ENCODE measurements around the gene GRAMD2A.

The GRAMD2A gene

GRCh38 chr15:72167445-72167844, 30.1 kb downstream of the GRAMD2A start:
- no peak for DNase-seq (ENCODE audit: low read depth)

- DNase-seq (ENCODE audit: low read depth): no peak
Observed at GRCh38 chr15:72166716-72167417, 30.7 kb downstream of the GRAMD2A start.

DNA sequence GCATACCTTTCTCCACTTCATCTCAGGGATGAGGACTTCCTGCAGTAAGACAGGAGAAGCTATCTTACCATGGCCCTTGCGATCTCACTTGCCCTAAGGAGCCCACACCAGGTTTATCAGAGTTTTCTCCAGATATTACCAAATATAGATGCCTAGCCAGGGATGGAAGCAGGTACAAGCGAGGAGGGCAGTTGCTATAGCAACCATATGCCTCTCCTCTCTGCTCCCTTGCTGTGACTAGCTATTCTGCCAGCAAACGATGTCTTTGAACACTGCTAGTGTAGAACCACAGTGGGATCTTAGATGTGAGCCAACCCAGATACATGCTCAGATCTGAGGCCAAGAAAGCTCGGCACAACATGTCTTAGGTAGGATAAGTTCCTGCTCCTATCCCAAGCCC, 33.9 kb downstream of the GRAMD2A start:
- DNase-seq (ENCODE audit: low read depth): no peak

- no peak for DNase-seq (ENCODE audit: low read depth)
Observed at GRCh38 chr15:72162569-72162968, 35.0 kb downstream of the GRAMD2A start.

GRCh38 chr15:72161361-72162132, 36.0 kb downstream of the GRAMD2A start:
- no peak for DNase-seq (ENCODE audit: low read depth)

DNA sequence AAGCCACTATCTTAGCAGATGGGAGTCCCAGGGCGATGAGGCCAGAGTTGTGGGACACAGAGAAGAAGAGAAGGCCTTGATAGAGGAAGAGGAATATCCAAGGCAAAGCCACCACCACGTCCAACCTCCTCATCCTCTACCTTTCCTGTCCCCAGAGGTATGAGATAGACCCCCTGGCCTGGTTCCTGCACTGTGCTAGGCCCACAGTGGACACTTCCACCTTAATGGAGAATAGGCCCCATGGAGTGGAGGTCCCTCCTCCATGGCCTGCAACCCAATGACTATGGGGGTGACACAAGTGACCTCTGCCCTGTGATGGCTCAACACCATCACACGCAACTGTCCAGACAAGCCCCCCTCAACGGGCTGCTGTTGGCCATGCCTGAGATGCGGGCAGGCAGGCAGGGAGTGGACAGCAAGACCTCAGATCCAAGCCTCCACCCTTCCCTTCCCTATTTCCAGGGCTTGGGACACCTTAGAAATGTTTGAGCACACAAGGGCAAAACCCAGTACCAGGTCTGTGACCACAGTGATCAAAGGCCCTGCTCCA, 36.8 kb downstream of the GRAMD2A start:
- DNase-seq (ENCODE audit: low read depth): no peak

DNA sequence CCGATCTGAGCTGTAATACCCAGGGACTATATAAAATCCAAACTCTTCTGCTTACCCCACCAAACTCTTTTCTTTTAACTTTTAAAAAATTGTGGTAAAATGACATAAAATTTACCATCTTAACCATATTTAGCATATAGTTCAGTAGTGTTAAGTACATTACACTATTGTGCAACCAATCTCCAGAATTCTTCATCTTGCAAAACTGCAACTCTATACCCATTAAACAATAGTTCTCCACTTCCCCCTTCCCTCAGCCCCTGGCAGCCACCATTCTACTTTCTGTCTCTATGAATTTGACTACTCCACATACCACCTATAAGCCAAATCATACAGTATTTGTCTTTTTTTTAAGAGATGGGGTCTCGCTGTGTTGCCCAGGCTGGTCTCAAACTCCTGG, 40.7 kb downstream of the GRAMD2A start:
- no peak for DNase-seq (ENCODE audit: low read depth)

DNA sequence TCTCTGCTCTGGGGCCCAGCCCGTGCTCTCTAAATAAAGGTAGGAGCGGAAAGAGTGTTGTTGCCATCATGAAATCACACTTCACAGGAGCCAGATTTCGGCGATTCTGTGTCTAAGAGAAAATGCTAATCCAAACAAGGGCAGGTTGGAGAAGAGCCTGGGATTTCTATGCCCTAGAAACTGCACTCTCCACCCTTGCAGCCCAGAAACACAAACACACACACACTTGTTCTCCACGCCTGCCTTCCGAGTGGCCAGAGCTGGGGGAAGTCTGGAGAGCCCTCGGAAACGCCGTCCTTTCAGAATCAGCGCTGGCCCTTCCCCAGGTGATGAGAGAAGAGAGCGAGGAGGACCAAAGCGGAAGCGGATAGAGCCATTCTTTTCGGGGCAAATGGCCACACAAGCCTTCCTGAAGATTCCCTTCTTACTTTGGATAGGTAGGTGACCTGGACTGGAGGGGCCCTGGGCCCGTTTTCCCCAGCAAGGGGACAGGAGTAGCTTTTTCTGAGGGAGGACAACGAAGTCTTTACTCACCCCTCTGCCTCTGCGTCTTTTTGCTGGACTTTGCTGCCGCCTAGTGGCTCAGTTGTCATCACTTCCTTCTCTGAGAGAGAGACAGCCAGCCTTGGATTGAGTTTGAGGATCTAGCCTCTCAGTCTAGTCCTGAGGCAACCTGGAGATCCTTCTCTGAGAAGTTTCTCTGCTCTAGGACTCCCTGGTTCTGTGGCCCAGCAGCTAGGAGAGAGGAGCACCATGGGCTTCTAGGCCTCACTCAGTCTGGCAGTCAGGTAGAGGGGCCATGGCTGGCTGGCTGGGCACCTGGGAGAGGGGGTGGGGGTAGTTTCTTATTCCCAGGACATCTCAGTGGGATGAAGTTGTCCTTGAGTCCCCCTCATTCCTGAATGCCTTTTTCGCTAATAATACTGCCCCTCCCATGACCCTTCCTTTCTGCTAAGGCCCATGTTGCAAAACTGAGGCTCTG, 41.7 kb downstream of the GRAMD2A start:
- peak; percentile 75 for DNase-seq (ENCODE audit: low read depth)

GRCh38 chr15:72155003-72155621, 42.5 kb downstream of the GRAMD2A start:
- DNase-seq (ENCODE audit: low read depth): no peak

GRCh38 chr15:72154316-72154715, 43.3 kb downstream of the GRAMD2A start:
- DNase-seq (ENCODE audit: low read depth): no peak

- DNase-seq (ENCODE audit: low read depth): no peak
Observed at GRCh38 chr15:72153269-72154000, 44.2 kb downstream of the GRAMD2A start.

GRCh38 chr15:72147418-72147817, 50.2 kb downstream of the GRAMD2A start:
- no peak for DNase-seq (ENCODE audit: low read depth)

DNA sequence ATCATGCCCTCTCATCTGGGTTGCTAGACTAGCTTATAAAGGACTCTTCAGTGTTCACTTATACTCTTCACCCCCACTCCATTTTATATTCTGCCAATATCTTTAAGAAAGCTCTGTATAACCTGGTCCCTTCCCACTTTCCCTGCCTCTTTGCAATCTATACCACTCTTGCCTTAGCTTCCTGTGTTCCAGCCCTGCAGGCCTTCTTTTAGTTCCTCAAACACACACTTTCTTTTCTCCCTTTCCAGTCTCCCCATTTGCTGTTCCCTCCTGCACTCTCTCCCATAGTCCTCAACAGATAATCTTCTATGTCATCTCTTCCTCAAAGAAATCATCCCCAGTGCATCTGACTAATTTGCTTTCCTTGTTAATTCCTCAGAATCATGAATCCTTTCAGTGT, 50.7 kb downstream of the GRAMD2A start:
- no peak for DNase-seq (ENCODE audit: low read depth)

GRCh38 chr15:72146221-72146620, 51.4 kb downstream of the GRAMD2A start:
- DNase-seq (ENCODE audit: low read depth): no peak

GRCh38 chr15:72141171-72142084, 56.2 kb downstream of the GRAMD2A start:
- DNase-seq (ENCODE audit: low read depth): no peak

DNA sequence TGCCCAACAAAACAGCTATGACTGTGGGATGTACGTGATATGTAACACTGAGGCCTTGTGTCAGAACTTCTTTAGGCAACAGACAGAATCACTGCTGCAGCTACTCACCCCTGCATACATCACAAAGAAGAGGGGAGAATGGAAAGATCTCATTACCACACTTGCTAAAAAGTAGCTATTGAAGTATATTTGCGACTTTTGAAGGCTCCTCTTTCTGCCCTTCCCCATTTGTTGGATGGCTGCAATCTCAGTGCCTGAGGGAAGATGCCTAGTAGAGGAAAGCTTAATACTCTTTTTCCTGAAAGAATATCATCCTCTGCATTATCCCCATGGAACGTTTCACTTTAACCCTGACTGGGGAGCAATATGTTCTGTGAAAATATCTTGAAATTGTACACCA, 57.5 kb downstream of the GRAMD2A start:
- DNase-seq (ENCODE audit: low read depth): no peak

GRCh38 chr15:72139667-72140066, 57.9 kb downstream of the GRAMD2A start:
- DNase-seq (ENCODE audit: low read depth): no peak

DNA sequence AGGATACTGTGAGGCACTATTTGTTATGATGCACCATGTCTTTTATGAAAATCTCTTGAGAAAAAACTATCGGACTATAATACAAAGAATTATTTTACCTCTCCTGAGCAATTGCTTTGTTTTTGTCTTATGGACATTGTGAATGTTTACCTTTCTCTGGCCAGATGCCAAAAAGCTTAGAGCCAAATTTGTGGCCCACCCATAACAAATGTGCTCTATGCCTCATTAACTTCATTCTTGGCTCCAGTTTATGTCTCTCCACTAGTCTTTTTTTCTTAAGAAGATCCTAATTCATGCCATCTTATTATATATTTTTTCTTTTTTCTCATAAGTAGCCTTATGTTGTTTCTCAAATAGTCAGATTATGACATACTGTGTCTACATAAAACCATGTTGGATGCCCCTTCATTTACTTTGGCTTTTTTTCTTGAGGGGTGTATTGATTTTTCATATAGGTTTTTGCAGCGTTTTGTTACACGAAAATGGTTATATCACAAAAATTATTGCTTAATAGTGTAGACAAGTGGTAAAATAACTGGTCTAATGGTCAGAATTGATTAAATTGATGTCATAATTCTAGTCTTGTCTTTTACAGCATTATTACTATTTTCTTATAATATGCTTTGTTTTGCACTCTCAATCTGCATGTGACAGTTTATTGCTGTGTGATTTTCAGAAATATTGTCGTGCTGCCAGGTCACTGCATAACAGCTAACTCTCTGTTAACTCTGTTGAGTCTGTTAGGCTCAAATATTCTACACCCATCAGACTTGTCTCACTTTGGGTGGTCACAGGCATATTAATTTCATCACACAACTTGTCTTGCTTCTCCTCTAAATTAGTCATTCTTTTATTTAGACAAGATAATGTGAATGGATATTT, 61.2 kb downstream of the GRAMD2A start:
- DNase-seq (ENCODE audit: low read depth): no peak

DNA sequence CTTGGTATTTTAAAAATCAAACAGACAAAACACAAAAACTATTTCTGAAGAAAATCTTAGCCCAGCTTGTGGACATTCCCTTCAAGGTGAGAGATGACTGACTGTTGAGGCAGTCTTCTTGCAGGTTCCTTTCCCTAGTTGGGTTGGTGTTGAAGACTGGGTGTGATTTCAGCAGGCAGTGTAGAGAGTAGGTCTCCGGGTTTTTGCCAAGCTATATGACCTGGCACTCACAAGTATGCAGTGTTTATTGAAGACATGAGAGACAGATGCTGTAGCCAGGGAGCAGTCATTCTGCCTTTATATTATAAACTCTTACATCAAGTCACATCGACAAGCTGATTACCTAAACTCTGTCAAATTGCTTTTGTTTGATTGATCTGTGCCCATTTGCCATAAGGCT, 61.9 kb downstream of the GRAMD2A start:
- no peak for DNase-seq (ENCODE audit: low read depth)

Data from stimulated activated CD4-positive, alpha-beta T cell treated with anti-CD3 and anti-CD28 coated beads, Interleukin-2, amount 100 ng/mL, for 4 hours (primary cell).